Measurements from ENCODE around the gene ZDHHC20. TPM values are rescaled to one million over a fixed set of nuclear protein-coding genes. Genes with fewer than 3 reads are reported as not detected.
A peak's percentile ranks its signal among the peaks of the same experiment; 100 is the strongest.

Gene ZDHHC20
- total RNA-seq, 1 donor from 2014 or later = 71.0 TPM

DNA sequence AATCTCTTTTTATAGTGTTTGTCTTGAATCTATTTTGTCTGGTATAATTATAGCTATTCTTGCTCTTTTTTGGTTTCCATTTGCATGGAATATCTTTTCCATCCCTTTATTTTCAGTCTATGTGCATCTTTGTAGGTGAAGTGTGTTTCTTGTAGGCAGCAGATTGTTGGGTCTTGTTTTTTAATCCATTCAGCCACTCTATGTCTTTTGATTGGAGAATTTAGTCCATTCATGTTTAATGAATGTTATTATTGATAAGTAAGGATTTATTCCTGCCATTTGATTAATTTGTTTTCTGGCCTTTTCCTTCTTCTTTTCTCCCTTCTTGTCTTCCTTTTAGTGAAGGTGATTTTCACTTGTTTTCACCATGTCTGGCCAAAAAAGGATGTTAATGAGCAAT, 11.7 kb upstream of the ZDHHC20 start:
- Histone ChIP-seq H3K9me3 (ENCODE audit: control insufficient read depth in 3 of 3, low read length in 3 of 3) (peaks cover 0 to 3% (median 0%) of the 10 kb centered on the region in 3 donors), H3K4me1 (ENCODE audit: control insufficient read depth in 3 of 3, insufficient read depth in 3 of 3, low read length in 3 of 3) (no peaks in the 10 kb centered on the region), H3K4me3 (ENCODE audit: low read length in 3 of 3) (no peak overlapping the region), H3K36me3 (ENCODE audit: control insufficient read depth in 3 of 3, insufficient read depth in 3 of 3, low read length in 3 of 3) (no peaks in the 10 kb centered on the region), H3K27ac (ENCODE audit: low read depth, low read length) (no peak overlapping the region), H3K27me3 (ENCODE audit: control insufficient read depth in 3 of 3, insufficient read depth in 3 of 3, low read length in 3 of 3) (no peaks in the 10 kb centered on the region), H3K9ac (ENCODE audit: low read depth in 1 of 3, low read length in 3 of 3) (no peak overlapping the region)

DNA sequence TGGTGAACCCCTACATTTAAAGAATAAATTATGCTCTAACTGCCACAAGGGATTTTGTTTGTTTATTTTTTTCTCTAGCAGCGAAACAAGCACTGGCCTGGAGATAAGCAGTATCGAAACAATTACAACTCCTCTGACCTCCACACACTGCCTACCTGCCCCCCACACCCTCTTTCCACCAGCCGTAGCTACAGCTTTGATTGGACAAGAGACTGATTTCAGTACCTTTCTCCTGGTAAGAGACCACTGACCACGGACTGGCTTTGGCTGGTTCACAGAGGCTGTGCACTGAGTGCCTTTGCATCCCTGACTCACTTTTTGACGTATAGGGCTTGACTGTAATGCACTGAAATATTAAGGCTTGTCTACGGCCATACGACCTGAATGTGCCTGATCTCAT, 7.4 kb upstream of the ZDHHC20 start:
- Histone ChIP-seq H3K9ac (ENCODE audit: low read depth in 1 of 3, low read length in 3 of 3) (no peak overlapping the region), H3K9me3 (ENCODE audit: control insufficient read depth in 3 of 3, low read length in 3 of 3) (peaks cover 0 to 3% (median 0%) of the 10 kb centered on the region in 3 donors), H3K27me3 (ENCODE audit: control insufficient read depth in 3 of 3, insufficient read depth in 3 of 3, low read length in 3 of 3) (no peaks in the 10 kb centered on the region), H3K4me1 (ENCODE audit: control insufficient read depth in 3 of 3, insufficient read depth in 3 of 3, low read length in 3 of 3) (no peaks in the 10 kb centered on the region), H3K27ac (ENCODE audit: low read depth, low read length) (no peak overlapping the region), H3K4me3 (ENCODE audit: low read length in 3 of 3) (no peak overlapping the region), H3K36me3 (ENCODE audit: control insufficient read depth in 3 of 3, insufficient read depth in 3 of 3, low read length in 3 of 3) (no peaks in the 10 kb centered on the region)

DNA sequence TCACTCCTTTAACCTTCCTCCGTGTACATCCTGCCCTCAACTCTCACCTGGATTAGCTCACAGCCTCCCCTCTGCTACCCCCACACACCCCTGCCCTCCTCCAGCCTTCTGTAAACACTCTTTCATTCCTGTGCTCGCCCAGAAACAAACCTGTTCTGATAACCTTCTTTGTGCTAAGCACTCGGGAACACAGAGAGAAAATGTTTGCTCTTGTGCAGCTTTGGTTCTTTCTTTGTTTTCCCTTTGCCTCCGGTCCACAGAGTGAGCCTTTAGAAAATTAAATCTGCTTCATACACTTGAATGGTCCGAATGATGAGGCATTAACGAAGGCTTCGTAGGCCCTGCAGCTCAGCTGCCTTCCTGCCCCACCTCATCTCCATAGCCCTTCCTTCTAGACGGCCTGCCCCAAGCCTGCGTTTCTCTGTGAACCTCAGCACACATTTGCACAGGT, 6.6 kb upstream of the ZDHHC20 start:
- Histone ChIP-seq H3K27me3 (ENCODE audit: control insufficient read depth in 3 of 3, insufficient read depth in 3 of 3, low read length in 3 of 3) (no peaks in the 10 kb centered on the region), H3K4me3 (ENCODE audit: low read length in 3 of 3) (no peak overlapping the region), H3K36me3 (ENCODE audit: control insufficient read depth in 3 of 3, insufficient read depth in 3 of 3, low read length in 3 of 3) (no peaks in the 10 kb centered on the region), H3K9ac (ENCODE audit: low read depth in 1 of 3, low read length in 3 of 3) (no peak overlapping the region), H3K4me1 (ENCODE audit: control insufficient read depth in 3 of 3, insufficient read depth in 3 of 3, low read length in 3 of 3) (no peaks in the 10 kb centered on the region), H3K27ac (ENCODE audit: low read depth, low read length) (no peak overlapping the region), H3K9me3 (ENCODE audit: control insufficient read depth in 3 of 3, low read length in 3 of 3) (peaks cover 0 to 3% (median 0%) of the 10 kb centered on the region in 3 donors)

DNA sequence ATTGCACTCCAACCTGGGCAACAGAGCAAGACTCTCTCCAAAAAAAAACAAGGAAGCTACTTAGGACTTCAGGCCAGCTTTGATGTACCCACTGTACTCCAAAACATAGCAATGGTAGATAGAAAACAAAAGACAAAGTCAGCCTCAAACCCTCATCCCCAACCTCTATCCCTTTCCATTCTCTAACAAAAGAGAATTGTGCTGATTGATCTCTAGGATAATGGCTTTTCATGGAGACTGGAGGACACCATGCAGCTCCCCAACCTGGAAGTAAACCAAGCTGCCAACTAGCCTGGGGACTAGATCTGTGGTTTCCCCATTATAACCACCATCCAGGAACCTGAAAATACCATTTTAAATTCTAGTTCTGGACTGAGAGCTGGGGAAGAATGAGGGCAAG, 4.3 kb upstream of the ZDHHC20 start:
- Histone ChIP-seq H3K9ac (ENCODE audit: low read depth in 1 of 3, low read length in 3 of 3) (no peak overlapping the region), H3K4me1 (ENCODE audit: control insufficient read depth in 3 of 3, insufficient read depth in 3 of 3, low read length in 3 of 3) (no peaks in the 10 kb centered on the region), H3K9me3 (ENCODE audit: control insufficient read depth in 3 of 3, low read length in 3 of 3) (no peaks in the 10 kb centered on the region), H3K27ac (ENCODE audit: low read depth, low read length) (no peak overlapping the region), H3K36me3 (ENCODE audit: control insufficient read depth in 3 of 3, insufficient read depth in 3 of 3, low read length in 3 of 3) (no peaks in the 10 kb centered on the region), H3K4me3 (ENCODE audit: low read length in 3 of 3) (no peak overlapping the region), H3K27me3 (ENCODE audit: control insufficient read depth in 3 of 3, insufficient read depth in 3 of 3, low read length in 3 of 3) (no peaks in the 10 kb centered on the region)

DNA sequence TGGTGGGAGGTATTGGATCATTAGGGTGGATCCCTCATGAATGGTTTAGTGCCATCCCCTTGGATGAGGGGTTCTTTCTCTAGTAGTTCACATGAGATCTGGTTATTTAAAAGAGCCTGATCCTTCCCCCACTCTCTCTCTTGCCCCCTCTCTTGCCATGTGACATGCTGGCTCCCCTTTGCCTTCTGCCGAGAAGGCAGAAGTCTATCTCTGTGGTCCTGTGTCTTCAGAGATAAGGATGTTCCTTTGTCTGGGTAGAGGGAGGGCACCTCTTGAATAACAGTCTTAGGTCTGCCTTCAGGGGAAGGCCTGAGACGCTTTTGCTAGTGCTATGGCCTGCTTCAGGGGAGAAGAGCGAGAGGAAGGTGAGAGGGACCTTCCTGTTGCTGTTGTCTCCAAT, 2.0 kb upstream of the ZDHHC20 start:
- no peaks in the 10 kb centered on the region for H3K27me3 ChIP-seq (ENCODE audit: control insufficient read depth in 3 of 3, insufficient read depth in 3 of 3, low read length in 3 of 3)
- H3K4me1 ChIP-seq (ENCODE audit: control insufficient read depth in 3 of 3, insufficient read depth in 3 of 3, low read length in 3 of 3) = peaks cover 0 to 8% (median 5%) of the 10 kb centered on the region in 3 donors
- H3K36me3 ChIP-seq (ENCODE audit: control insufficient read depth in 3 of 3, insufficient read depth in 3 of 3, low read length in 3 of 3) = no peaks in the 10 kb centered on the region
- H3K9me3 ChIP-seq (ENCODE audit: control insufficient read depth in 3 of 3, low read length in 3 of 3) = no peaks in the 10 kb centered on the region
- no peak overlapping the region for H3K9ac ChIP-seq (ENCODE audit: low read depth in 1 of 3, low read length in 3 of 3)
- no peak overlapping the region for H3K27ac ChIP-seq (ENCODE audit: low read depth, low read length)
- H3K4me3 ChIP-seq (ENCODE audit: low read length in 3 of 3) = no peak overlapping the region

DNA sequence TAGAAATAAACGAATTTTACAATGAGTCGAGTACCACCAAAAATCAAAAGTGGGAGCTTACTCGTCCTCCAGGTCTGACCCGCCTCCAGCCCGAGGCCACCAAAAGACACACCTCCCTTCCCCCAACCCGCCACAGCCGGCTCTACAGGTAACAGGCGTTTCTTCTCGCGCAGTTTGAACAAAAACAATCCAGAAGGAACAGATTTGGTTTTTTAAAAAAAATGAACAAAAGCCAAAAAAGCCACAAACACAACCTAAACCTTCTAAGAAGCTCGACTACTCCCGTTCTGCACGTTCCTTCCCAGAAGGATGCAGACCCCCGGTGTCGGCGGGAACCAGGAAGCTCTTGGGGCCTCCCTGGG, 671 bp downstream of the ZDHHC20 start:
- no peaks in the 10 kb centered on the region for H3K9me3 ChIP-seq (ENCODE audit: control insufficient read depth in 3 of 3, low read length in 3 of 3)
- peak overlapping the region; percentile 85 to 98 (median 91) for H3K4me3 ChIP-seq (ENCODE audit: low read length in 3 of 3)
- peak overlapping the region; percentile 89 to 95 (median 93) for H3K9ac ChIP-seq (ENCODE audit: low read depth in 1 of 3, low read length in 3 of 3)
- H3K27me3 ChIP-seq (ENCODE audit: control insufficient read depth in 3 of 3, insufficient read depth in 3 of 3, low read length in 3 of 3) = no peaks in the 10 kb centered on the region
- no peaks in the 10 kb centered on the region for H3K36me3 ChIP-seq (ENCODE audit: control insufficient read depth in 3 of 3, insufficient read depth in 3 of 3, low read length in 3 of 3)
- peaks cover 0 to 8% (median 5%) of the 10 kb centered on the region in 3 donors for H3K4me1 ChIP-seq (ENCODE audit: control insufficient read depth in 3 of 3, insufficient read depth in 3 of 3, low read length in 3 of 3)
- H3K27ac ChIP-seq (ENCODE audit: low read depth, low read length) = peak overlapping the region; percentile 76

DNA sequence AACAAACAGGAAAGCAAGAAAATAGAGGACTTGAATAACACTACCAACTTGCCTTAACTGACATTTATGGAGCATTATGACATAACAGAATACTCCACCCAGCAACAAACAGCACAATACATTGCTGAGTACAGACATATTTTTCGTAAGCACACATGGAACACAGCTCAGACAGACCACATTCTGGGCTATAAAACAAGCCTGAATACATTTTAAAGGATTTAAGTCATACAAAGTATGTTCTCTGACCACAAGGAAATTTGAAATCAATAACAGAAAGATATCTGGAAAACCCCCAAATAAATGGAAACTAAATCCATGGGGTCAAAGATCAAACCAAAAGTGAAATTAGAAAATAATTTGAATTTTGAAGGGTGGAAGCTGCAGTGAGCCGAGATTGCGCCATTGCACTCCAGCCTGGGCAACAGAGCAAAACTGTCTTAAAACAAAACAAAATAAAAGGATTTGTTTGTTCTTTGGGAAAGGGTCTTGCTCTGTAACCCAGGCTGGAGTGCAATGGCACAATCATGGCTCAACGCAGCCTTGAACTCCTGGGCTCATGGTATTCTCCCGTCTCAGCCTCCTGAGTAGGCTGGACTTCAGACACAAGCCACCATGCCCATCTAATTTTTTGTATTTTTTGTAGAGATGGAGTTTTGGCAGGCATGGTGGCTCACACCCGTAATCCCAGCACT, 5.6 kb downstream of the ZDHHC20 start:
- Histone ChIP-seq H3K4me1 (ENCODE audit: control insufficient read depth in 3 of 3, insufficient read depth in 3 of 3, low read length in 3 of 3) (peaks cover 0 to 8% (median 5%) of the 10 kb centered on the region in 3 donors), H3K4me3 (ENCODE audit: low read length in 3 of 3) (no peak overlapping the region), H3K27ac (ENCODE audit: low read depth, low read length) (no peak overlapping the region), H3K27me3 (ENCODE audit: control insufficient read depth in 3 of 3, insufficient read depth in 3 of 3, low read length in 3 of 3) (no peaks in the 10 kb centered on the region), H3K9me3 (ENCODE audit: control insufficient read depth in 3 of 3, low read length in 3 of 3) (no peaks in the 10 kb centered on the region), H3K36me3 (ENCODE audit: control insufficient read depth in 3 of 3, insufficient read depth in 3 of 3, low read length in 3 of 3) (no peaks in the 10 kb centered on the region), H3K9ac (ENCODE audit: low read depth in 1 of 3, low read length in 3 of 3) (no peak overlapping the region)

DNA sequence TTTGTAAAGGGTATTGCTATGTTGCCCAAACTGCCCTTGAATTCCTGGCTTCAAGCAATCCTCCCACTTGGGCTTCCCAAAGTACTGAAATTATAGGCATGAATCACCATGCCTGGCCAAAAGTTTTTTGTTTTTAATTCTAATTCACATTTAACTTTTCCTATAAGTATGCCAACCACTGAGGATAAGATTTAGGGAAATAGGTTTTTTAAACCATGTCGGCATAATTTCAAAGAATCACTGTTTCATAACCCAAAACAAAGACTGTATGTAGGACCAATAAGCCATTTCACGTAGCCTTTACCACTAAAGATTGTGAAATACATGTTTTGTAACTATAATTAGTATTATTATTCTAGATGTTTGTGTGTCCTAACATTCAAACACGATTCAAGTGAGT, 8.2 kb downstream of the ZDHHC20 start:
- Histone ChIP-seq H3K27me3 (ENCODE audit: control insufficient read depth in 3 of 3, insufficient read depth in 3 of 3, low read length in 3 of 3) (no peaks in the 10 kb centered on the region), H3K36me3 (ENCODE audit: control insufficient read depth in 3 of 3, insufficient read depth in 3 of 3, low read length in 3 of 3) (no peaks in the 10 kb centered on the region), H3K4me1 (ENCODE audit: control insufficient read depth in 3 of 3, insufficient read depth in 3 of 3, low read length in 3 of 3) (no peaks in the 10 kb centered on the region), H3K27ac (ENCODE audit: low read depth, low read length) (no peak overlapping the region), H3K9me3 (ENCODE audit: control insufficient read depth in 3 of 3, low read length in 3 of 3) (no peaks in the 10 kb centered on the region), H3K9ac (ENCODE audit: low read depth in 1 of 3, low read length in 3 of 3) (no peak overlapping the region), H3K4me3 (ENCODE audit: low read length in 3 of 3) (no peak overlapping the region)

DNA sequence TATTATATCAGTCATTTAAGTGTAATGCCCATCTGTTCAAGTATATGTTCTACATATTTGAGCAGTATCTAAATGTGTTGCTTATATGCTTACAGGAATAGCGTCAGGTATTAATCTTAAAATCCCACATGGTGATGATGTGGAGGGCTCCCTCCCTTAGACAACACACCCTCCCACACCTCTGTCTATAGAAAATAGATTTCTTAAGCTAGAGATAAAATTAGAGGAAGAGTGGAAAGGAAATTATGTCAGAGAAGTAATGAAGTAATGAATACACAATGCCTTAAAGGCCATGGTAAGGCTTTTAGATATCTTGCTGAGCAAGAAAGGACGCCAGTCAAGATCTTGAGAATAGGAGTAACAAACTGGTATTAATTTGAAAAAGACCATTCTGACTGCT, 12.4 kb downstream of the ZDHHC20 start:
- Histone ChIP-seq H3K36me3 (ENCODE audit: control insufficient read depth in 3 of 3, insufficient read depth in 3 of 3, low read length in 3 of 3) (no peaks in the 10 kb centered on the region), H3K27me3 (ENCODE audit: control insufficient read depth in 3 of 3, insufficient read depth in 3 of 3, low read length in 3 of 3) (no peaks in the 10 kb centered on the region), H3K9me3 (ENCODE audit: control insufficient read depth in 3 of 3, low read length in 3 of 3) (no peaks in the 10 kb centered on the region), H3K4me3 (ENCODE audit: low read length in 3 of 3) (no peak overlapping the region), H3K9ac (ENCODE audit: low read depth in 1 of 3, low read length in 3 of 3) (no peak overlapping the region), H3K27ac (ENCODE audit: low read depth, low read length) (no peak overlapping the region), H3K4me1 (ENCODE audit: control insufficient read depth in 3 of 3, insufficient read depth in 3 of 3, low read length in 3 of 3) (peaks cover 0 to 3% (median 0%) of the 10 kb centered on the region in 3 donors)

DNA sequence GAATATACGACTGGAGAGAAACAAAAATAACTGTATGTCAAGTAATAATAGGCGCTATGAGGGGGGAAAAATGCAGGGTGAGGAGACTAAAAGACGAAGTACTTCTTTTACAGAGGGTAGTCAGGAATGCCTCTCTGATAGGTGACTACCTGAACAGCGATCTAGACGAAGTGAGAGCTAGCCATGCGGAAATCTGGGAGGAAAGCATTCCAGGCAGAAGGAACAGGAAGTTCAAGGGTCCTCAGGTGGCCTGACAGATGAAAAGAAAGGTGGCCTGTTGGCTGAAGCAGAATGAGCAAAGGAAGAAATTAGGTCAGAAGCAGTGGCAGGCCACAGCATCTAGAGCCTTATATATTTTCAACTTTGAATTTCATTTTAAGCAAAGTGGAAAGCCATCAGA, 13.3 kb downstream of the ZDHHC20 start:
- Histone ChIP-seq H3K36me3 (ENCODE audit: control insufficient read depth in 3 of 3, insufficient read depth in 3 of 3, low read length in 3 of 3) (no peaks in the 10 kb centered on the region), H3K9me3 (ENCODE audit: control insufficient read depth in 3 of 3, low read length in 3 of 3) (no peaks in the 10 kb centered on the region), H3K27ac (ENCODE audit: low read depth, low read length) (no peak overlapping the region), H3K27me3 (ENCODE audit: control insufficient read depth in 3 of 3, insufficient read depth in 3 of 3, low read length in 3 of 3) (no peaks in the 10 kb centered on the region), H3K9ac (ENCODE audit: low read depth in 1 of 3, low read length in 3 of 3) (no peak overlapping the region), H3K4me1 (ENCODE audit: control insufficient read depth in 3 of 3, insufficient read depth in 3 of 3, low read length in 3 of 3) (peaks cover 0 to 3% (median 0%) of the 10 kb centered on the region in 3 donors), H3K4me3 (ENCODE audit: low read length in 3 of 3) (no peak overlapping the region)
